DOHH2 (cell line): ENCODE results near the gene LAMA3.

Source experiments
- H3F3A ChIP-seq: fragments of 200-600 bp; sonication (generic), shearing (Covaris generic); 2 replicates; pipeline ENCODE4 v1.6.0; 2016; ENCODE audit warnings: antibody characterized with exemption, mild to moderate bottlenecking; ENCODE audit not compliant: control insufficient read depth, insufficient read depth
- H3K27ac ChIP-seq: fragments of 200-600 bp; sonication (generic); 2 replicates; pipeline ENCODE4 v1.5.1; 2014; ENCODE audit warnings: low read depth, mild to moderate bottlenecking, low read length, moderate library complexity
- H3K27me3 ChIP-seq: fragments of 200-600 bp; sonication (generic); 2 replicates; pipeline ENCODE4 v1.6.1; 2014; ENCODE audit warnings: mild to moderate bottlenecking, low read length, mixed read lengths; ENCODE audit not compliant: control insufficient read depth
- H3K36me3 ChIP-seq: fragments of 200-600 bp; sonication (generic); 2 replicates; pipeline ENCODE4 v1.6.1; 2014; ENCODE audit warnings: mild to moderate bottlenecking, low read length, moderate library complexity, mixed read lengths; ENCODE audit not compliant: control insufficient read depth
- H3K4me1 ChIP-seq: fragments of 200-600 bp; sonication (generic); 2 replicates; pipeline ENCODE4 v1.6.1; 2014; ENCODE audit warnings: mild to moderate bottlenecking, low read length, mixed read lengths; ENCODE audit not compliant: control insufficient read depth
- H3K4me2 ChIP-seq: fragments of 200-600 bp; sonication (generic); 2 replicates; pipeline ENCODE4 v1.6.0; 2014; ENCODE audit warnings: mild to moderate bottlenecking, low read length, moderate library complexity
- H3K4me3 ChIP-seq: fragments of 200-600 bp; sonication (generic); 2 replicates; pipeline ENCODE4 v1.5.1; 2014; ENCODE audit warnings: mild to moderate bottlenecking, low read length, mixed read lengths
- H3K79me2 ChIP-seq: fragments of 200-600 bp; sonication (generic); 2 replicates; pipeline ENCODE4 v1.6.1; 2014; ENCODE audit warnings: mild to moderate bottlenecking, low read length, mixed read lengths; ENCODE audit not compliant: control insufficient read depth
- H3K9me2 ChIP-seq: fragments of 200-600 bp; sonication (generic); replicated peaks from 2 replicates; pipeline ENCODE4 v1.6.1; 2014; ENCODE audit warnings: mild to moderate bottlenecking, low read length, mixed read lengths; ENCODE audit not compliant: control insufficient read depth
- H3K9me3 ChIP-seq: fragments of 200-600 bp; sonication (generic); 2 replicates; pipeline ENCODE4 v1.6.1; 2014; ENCODE audit warnings: antibody characterized with exemption, low read length, mixed read lengths; ENCODE audit not compliant: control insufficient read depth, insufficient read depth
- H4K20me1 ChIP-seq: fragments of 200-600 bp; sonication (generic); 2 replicates; pipeline ENCODE4 v1.6.0; 2014; ENCODE audit warnings: low read depth, mild to moderate bottlenecking, antibody characterized with exemption, low read length, moderate library complexity; ENCODE audit not compliant: control insufficient read depth, insufficient read depth
- EZH2phosphoT487 ChIP-seq: fragments of 200-600 bp; sonication (generic); IDR thresholded peaks from 2 replicates; pipeline ENCODE4 v1.6.1; 2017; ENCODE audit warnings: borderline replicate concordance, mild to moderate bottlenecking, antibody characterized with exemption, low read length, moderate library complexity, mixed read lengths
- TF ChIP-seq, protein P1 (sequence below): fragments of 200-600 bp; sonication (generic); IDR thresholded peaks from one replicate; pipeline ENCODE4 v1.5.1; 2014; ENCODE audit warnings: antibody characterized with exemption, mild to moderate bottlenecking, low read depth, low read length; ENCODE audit not compliant: poor library complexity, severe bottlenecking

The LAMA3 gene

GRCh38 chr18:23805898-23806297, 116.6 kb downstream of the LAMA3 start:
- H3F3A ChIP-seq: no peaks in the 10 kb centered on the region
- TF ChIP-seq EZH2phosphoT487: no peak
- H3K9me3 ChIP-seq: no peaks in the 10 kb centered on the region
- H3K79me2 ChIP-seq: no peaks in the 10 kb centered on the region
- H3K27me3 ChIP-seq: peaks cover 11% of the 10 kb centered on the region
- H3K36me3 ChIP-seq: no peaks in the 10 kb centered on the region
- H3K27ac ChIP-seq: no peak overlapping the region
- H4K20me1 ChIP-seq: no peaks in the 10 kb centered on the region
- H3K4me1 ChIP-seq: no peaks in the 10 kb centered on the region
- no peaks in the 10 kb centered on the region for H3K9me2 ChIP-seq
- no peak overlapping the region for H3K4me3 ChIP-seq
- no peak overlapping the region for H3K4me2 ChIP-seq

DNA sequence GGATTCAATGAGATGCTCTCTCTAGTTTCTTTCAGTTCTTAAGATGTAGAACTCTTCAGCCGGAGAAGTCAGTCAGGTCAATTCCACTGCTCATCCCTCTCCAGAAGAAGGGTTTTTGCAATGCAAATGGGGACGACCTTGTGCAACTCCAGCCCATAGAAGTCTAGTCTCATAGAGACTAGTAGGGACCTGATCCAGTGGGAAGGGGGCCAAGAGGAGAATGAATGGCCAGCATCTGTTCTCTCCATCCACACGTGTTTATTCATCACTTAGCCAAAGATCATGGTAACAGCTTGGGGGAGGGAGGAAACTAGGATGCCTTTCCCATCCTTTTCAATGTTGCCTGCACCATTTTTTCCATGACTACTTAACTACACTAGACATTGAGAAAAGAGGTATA, 120.2 kb downstream of the LAMA3 start:
- Histone ChIP-seq H3K27me3 (peaks cover 11% of the 10 kb centered on the region), H3K4me3 (no peak overlapping the region), H3F3A (no peaks in the 10 kb centered on the region), H3K36me3 (no peaks in the 10 kb centered on the region), H3K79me2 (no peaks in the 10 kb centered on the region), H4K20me1 (no peaks in the 10 kb centered on the region), H3K9me2 (no peaks in the 10 kb centered on the region), H3K4me2 (no peak overlapping the region), H3K4me1 (no peaks in the 10 kb centered on the region), H3K27ac (no peak overlapping the region), H3K9me3 (no peaks in the 10 kb centered on the region)
- no peak for TF ChIP-seq EZH2phosphoT487
- TF ChIP-seq, protein P1, sequence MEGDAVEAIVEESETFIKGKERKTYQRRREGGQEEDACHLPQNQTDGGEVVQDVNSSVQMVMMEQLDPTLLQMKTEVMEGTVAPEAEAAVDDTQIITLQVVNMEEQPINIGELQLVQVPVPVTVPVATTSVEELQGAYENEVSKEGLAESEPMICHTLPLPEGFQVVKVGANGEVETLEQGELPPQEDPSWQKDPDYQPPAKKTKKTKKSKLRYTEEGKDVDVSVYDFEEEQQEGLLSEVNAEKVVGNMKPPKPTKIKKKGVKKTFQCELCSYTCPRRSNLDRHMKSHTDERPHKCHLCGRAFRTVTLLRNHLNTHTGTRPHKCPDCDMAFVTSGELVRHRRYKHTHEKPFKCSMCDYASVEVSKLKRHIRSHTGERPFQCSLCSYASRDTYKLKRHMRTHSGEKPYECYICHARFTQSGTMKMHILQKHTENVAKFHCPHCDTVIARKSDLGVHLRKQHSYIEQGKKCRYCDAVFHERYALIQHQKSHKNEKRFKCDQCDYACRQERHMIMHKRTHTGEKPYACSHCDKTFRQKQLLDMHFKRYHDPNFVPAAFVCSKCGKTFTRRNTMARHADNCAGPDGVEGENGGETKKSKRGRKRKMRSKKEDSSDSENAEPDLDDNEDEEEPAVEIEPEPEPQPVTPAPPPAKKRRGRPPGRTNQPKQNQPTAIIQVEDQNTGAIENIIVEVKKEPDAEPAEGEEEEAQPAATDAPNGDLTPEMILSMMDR: no peak

GRCh38 chr18:23810396-23810795, 121.1 kb downstream of the LAMA3 start:
- no peaks in the 10 kb centered on the region for H3K4me1 ChIP-seq
- no peaks in the 10 kb centered on the region for H3F3A ChIP-seq
- H4K20me1 ChIP-seq: no peaks in the 10 kb centered on the region
- H3K36me3 ChIP-seq: no peaks in the 10 kb centered on the region
- no peak for TF ChIP-seq EZH2phosphoT487
- TF ChIP-seq, protein P1: no peak
- H3K79me2 ChIP-seq: no peaks in the 10 kb centered on the region
- no peak overlapping the region for H3K27ac ChIP-seq
- no peaks in the 10 kb centered on the region for H3K9me3 ChIP-seq
- no peaks in the 10 kb centered on the region for H3K9me2 ChIP-seq
- no peak overlapping the region for H3K4me3 ChIP-seq
- H3K27me3 ChIP-seq: peaks cover 11% of the 10 kb centered on the region
- H3K4me2 ChIP-seq: no peak overlapping the region

- Histone ChIP-seq H4K20me1 (no peaks in the 10 kb centered on the region), H3K4me2 (no peak overlapping the region), H3K79me2 (no peaks in the 10 kb centered on the region), H3K4me1 (no peaks in the 10 kb centered on the region), H3K36me3 (no peaks in the 10 kb centered on the region), H3K9me3 (no peaks in the 10 kb centered on the region), H3F3A (no peaks in the 10 kb centered on the region), H3K9me2 (no peaks in the 10 kb centered on the region), H3K27me3 (peaks cover 11% of the 10 kb centered on the region), H3K4me3 (no peak overlapping the region), H3K27ac (no peak overlapping the region)
- TF ChIP-seq, protein P1: no peak
- no peak for TF ChIP-seq EZH2phosphoT487
Observed at GRCh38 chr18:23811176-23811575, 121.9 kb downstream of the LAMA3 start.
